HL-60/S4 (cell line): ENCODE data around the gene GLB1L2.
"Not testable (repeated sequence)": the region's sequence is repeated elsewhere in the genome, so short reads cannot be mapped to it uniquely, and the experiment has no call there.

ENCODE experiments used
- in situ Hi-C: fragments of 300-500 bp; cut with MboI; formaldehyde crosslinking; loops from 2 replicates; pipeline ENCODE4 v1.14.3; 2022; ENCODE audit warnings: low sequenced_read_pairs

GLB1L2 gene

GRCh38 chr11:134321373-134321772, 10.4 kb upstream of the GLB1L2 start:
- in situ Hi-C loops: not testable (repeated sequence)

- in situ Hi-C loops: no loop called here
Measured at GRCh38 chr11:134322553-134322952, 9.2 kb upstream of the GLB1L2 start.

DNA sequence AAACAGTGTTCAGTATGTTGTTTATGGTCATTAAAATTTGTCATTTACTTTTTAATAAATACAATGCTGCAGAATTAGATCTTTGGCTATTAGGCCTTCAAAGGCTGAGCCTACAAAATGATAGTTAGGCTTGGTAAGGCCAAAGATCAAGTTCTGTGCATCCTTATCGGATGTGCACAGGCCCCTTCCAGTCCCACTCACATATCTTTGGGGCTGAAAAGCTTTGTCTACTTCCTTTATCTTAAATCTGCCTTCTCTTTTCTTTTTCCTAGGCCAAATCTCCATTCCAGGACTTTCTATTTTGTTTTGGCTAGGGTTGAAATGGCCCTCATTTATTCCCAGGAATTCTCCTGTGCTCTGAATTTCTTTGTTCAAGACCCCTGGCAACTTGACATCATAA, 3.4 kb upstream of the GLB1L2 start:
- in situ Hi-C loops: no loop called here

GRCh38 chr11:134330611-134331353, 1.0 kb upstream of the GLB1L2 start:
- in situ Hi-C loops: no loop called here

DNA sequence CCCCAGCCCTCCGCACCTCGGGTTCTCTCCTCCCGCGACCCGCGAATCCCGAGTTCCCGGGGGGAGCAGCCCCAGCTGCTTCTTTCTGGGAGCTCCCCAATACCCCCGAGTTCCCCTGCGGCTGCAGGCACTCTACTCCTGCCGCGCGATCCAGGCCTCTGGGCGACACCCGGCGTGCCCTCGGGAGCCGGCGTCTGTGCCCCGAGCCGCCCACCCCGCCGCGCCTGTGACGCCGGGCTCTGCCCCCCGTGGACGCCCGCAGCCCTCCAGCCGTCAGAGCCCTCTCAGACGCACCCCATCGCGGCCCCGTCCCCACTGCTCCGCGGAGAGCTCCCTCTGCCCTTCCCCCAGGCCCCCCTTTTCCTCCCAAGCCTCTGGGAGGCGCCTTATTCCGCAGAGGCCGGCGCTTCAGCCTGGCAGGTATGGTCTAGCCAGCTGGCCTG, 422 bp downstream of the GLB1L2 start:
- in situ Hi-C loops: no loop called here

- in situ Hi-C loops: no loop called here
Measured at GRCh38 chr11:134332782-134333181, 994 bp downstream of the GLB1L2 start.

- in situ Hi-C loops: no loop called here
Measured at GRCh38 chr11:134333312-134333711, 1.5 kb downstream of the GLB1L2 start.

- in situ Hi-C loops: no loop called here
Measured at GRCh38 chr11:134333946-134334345, 2.2 kb downstream of the GLB1L2 start.

- in situ Hi-C loops: no loop called here
Measured at GRCh38 chr11:134334796-134335571, 3.2 kb downstream of the GLB1L2 start.

DNA sequence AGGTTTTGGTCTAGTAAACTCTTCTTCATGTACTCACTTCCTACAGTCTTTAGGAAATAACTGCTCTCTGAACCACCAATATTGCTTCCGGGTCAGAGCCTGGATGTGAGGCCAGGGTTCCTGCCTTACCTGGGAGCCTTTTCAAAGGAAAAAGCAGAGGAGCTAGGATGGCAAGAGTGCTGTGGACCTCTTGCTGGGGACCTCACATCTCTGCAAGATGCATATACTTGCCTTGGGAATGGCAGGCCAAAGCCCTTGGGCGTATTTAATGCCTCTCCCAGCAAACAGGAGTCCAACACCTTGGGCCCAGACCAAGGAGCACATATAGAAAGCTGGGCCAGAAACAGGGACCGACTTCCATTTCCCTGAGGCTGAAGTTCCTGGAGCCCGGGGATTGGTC, 5.3 kb downstream of the GLB1L2 start:
- in situ Hi-C loops: no loop called here

DNA sequence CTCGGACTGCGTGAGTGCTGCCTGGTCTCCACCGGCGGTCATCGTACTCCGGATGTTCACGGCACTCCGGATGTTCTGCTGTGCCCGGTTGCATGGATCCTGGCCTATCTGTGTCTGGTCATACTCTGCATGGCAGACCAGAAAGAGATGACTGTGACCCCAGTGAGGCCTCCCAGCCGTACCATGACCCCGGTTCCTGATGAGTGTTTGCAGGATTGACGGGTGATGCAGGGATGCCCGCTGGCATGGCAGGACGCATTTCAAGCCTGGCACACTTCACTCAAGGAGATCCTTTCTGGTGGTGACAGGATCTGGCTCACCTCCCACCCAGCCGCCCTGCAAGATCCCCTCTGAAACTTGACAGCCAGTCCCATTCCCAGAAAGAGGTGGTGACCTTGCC, 6.3 kb downstream of the GLB1L2 start:
- in situ Hi-C loops: no loop called here

DNA sequence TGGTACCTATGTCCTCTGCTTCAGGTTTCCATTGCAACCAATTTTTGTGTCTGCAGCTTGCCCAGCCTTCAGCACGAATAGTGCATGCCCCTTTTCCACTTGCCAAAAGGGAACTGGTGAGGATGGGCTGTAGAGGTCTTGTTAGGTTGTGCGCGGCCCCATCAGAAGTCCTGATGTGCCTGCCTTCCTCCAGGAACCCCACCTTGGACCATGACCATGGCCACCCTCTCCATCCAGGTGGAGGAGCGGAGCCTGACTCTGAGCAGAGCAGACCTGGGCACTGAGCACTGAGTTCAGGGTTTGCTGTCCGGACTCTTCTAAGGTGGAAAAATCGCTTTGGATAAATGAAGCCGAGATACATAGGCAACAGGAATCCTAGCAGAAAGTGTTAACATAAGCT, 6.9 kb downstream of the GLB1L2 start:
- in situ Hi-C loops: no loop called here

GRCh38 chr11:134339756-134340155, 8.0 kb downstream of the GLB1L2 start:
- in situ Hi-C loops: no loop called here

DNA sequence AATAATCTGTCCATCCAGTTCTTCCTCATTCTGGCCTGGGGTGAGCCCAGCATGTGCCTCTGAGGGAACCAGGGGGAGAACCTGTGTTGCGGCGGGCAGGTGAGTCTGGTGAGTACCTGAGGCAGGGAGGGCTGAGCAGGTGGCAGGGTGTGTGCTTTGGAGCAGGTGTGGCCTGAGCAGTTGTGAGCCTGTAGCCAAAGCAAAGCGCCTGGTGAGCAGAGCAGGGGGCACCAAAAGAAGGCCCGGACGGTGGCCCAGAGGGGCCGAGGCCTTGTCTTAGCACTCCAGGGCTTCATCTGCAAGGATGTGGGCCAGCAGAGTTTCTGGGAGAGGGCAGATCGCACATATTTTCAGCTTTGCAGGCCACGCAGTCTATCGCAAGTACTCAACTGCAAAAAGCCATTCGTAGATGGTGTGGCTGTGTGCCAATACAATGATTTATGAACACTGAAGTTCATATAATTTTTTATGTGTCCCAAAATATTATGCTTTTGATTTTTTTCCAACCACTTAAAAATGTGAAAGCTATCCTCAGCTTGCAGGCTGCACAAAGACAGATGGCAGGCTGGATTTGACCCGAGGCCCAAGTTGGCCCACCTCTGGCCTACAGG, 8.7 kb downstream of the GLB1L2 start:
- in situ Hi-C loops: no loop called here

DNA sequence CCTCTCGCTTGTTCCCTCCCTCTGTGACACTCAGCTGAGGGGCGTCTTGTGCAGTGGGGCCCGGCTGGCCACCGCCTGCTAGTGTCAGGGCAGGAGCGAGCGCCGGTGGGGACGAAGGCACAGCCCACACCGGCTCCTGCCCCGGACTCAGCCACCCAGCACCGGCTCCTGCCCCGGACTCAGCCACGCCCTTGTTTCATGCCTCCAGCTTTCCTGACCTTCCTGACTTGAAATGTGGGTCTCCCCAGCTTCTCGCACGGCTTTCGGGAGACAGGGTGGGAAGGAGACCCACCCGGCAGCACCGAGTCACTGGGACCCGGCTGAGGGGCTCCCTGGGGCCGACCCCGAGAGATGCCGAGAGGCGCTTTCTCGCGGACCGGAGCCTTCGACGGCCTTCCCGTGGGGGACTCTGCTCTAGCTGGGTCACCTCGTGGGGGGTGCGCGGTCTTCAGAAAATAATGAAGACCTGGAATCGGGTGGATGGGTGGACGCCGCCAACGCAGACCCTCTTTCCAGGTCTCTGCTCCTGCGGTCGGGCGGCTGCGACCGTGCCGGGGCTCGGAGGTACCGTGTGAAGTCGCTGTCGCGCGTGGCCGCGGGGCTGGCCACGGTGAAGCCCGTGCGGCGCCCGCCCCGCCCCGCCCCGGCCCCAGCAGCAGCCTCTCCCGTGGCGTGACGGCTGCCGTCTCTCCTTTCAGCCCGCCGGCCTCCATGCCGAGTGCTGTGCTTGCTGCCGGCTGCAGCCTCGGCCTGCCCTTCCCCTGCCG, 10.2 kb downstream of the GLB1L2 start:
- in situ Hi-C loops: no loop called here

- in situ Hi-C loops: no loop called here
Measured at GRCh38 chr11:134342572-134343340, 11.0 kb downstream of the GLB1L2 start.

GRCh38 chr11:134343646-134344045, 11.9 kb downstream of the GLB1L2 start:
- in situ Hi-C loops: no loop called here

DNA sequence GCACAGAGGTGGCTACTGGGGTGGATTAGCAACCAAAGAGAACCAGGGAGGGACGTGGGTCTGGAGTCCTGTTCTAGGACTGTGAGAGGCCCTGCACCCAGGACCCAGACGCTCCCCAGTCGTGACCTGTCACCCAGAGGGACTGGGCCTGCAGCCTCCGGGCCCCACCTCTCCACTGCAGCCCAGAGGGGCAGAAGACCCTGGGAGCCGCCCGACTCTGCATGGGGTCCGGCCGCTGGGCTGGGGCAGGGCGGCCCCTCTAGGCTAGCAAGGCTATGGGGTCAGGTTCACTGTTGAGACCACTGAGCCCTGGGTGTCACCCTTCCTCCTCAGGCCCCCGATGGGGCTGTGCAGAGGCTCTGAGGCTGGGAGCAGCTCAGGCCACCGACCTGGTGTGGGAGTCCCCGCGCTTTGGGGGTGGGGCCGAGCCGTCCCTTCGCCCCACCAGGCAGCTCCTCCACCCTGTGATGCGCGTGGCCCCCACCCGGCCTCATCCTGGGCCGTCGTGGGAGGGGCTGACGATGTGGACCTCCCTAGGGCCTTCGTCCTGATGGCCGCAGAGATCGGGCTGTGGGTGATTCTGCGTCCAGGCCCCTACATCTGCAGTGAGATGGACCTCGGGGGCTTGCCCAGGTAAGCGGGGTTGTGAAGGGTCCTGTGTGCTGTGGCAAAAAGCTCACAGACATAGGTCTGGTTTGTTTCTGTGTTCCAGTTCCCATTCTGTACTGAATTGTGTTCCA, 12.9 kb downstream of the GLB1L2 start:
- in situ Hi-C loops: not testable (repeated sequence)

DNA sequence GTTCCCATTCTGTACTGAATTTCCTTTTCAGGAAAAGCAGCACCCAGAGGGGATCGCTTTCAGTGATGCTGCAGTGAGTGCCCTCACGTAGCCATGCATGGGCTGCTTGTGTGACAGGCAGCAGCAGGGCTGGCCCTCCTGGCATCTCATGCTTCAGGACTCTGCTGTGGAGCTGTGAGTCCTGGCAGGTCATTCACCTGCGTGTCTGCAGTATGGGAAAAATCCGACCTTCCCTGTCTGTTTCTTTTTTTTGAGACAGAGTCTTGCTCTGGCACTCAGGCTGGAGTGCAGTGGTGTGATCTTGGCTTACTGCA, 13.4 kb downstream of the GLB1L2 start:
- in situ Hi-C loops: no loop called here
